ENCODE data around the gene FAF1. TPM values are rescaled to one million over a fixed set of nuclear protein-coding genes. Genes with fewer than 3 reads are reported as not detected.

Gene FAF1
- total and polyA plus RNA-seq, 9 of the 15 experiments (the other 6 are each of a cell fraction or from before 2014, with no cell fraction given) = 48.7 to 225 (median 118) TPM

- DNase-seq (ENCODE audit: extremely low read depth in 1 of 4, low spot score in 3 of 4) (no peak), ATAC-seq (no peak), FAIRE-seq (no peak)
- Histone ChIP-seq H3K9me3 (replicated peaks; ENCODE audit: control insufficient read depth, insufficient read depth, low read depth, low read length) (peaks cover 6% of the 10 kb centered on the region), H3K27ac (ENCODE audit: extremely low read depth, low read depth, low read length) (no peak overlapping the region), H2AFZ (ENCODE audit: low read depth, low read length) (no peak overlapping the region), H3K4me1 (replicated peaks in 1 of 2; ENCODE audit: control insufficient read depth in 2 of 2, insufficient read depth in 2 of 2, low read length in 2 of 2) (peaks cover 0 to 2% of the 10 kb centered on the region in 2 experiments; a peak in 1 of 5 replicates), H3K9me1 (ENCODE audit: control insufficient read depth, insufficient read depth, low read length) (no peaks in the 10 kb centered on the region), H3K9ac (ENCODE audit: insufficient read depth in 1 of 2, low read depth in 2 of 2, low read length in 2 of 2) (no peak overlapping the region), H3K27me3 (ENCODE audit: control insufficient read depth in 2 of 2, insufficient read depth in 2 of 2, low read length in 2 of 2) (no peaks in the 10 kb centered on the region), H3K79me2 (ENCODE audit: control insufficient read depth, insufficient read depth, low read length) (peaks cover 90% of the 10 kb centered on the region), H4K20me1 (replicated peaks; ENCODE audit: control insufficient read depth, insufficient read depth, low read length) (no peaks in the 10 kb centered on the region), H3K4me2 (ENCODE audit: insufficient read depth, low read length) (no peak overlapping the region), H3K36me3 (ENCODE audit: control insufficient read depth, insufficient read depth, low read length) (peaks cover 10% of the 10 kb centered on the region; the same call in 2 of the 3 replicates), H3K4me3 (no peak overlapping the region)
- POLR2A ChIA-PET = interaction anchor here (1.0 to 1.4 kb wide), 2 partner anchors 10 to 15 kb away, joined by 3 to 7 read pairs; no protein-coding TSS in a partner anchor
- intact Hi-C loops (cut with micrococcal nuclease) (no loop called here), in situ Hi-C loops (cut with MboI) (loop anchor here (10.0 kb wide), 1 partner anchor 264 kb away; no protein-coding TSS in a partner anchor)
- peak; percentile 93 for TF ChIP-seq ZNF324 (CRISPR knock-in tag; IDR thresholded peaks at IDR 0.05)
- TF ChIP-seq SP1 (CRISPR knock-in tag; IDR thresholded peaks at IDR 0.05) = no peak
- CTCF ChIA-PET (ENCODE audit: low intra/inter-chr PET ratio) = no interaction called here
- 100% methylated on average over 1 of the region's 1 CpG for WGBS (ENCODE audit: insufficient coverage, low coverage, missing lambda C conversion rate)
- no TSS peak for BruUV-seq (replicated peaks)
Observed at GRCh38 chr1:50920409-50920808, 39.7 kb downstream of the FAF1 start.

GRCh38 chr1:50917138-50918137, 42.6 kb downstream of the FAF1 start:
- peak; percentile 73; the same call in 1 of the 2 replicates for TF ChIP-seq ZNF512 (tag; IDR thresholded peaks at IDR 0.05)
- TF ChIP-seq XRCC5 (IDR thresholded peaks at IDR 0.05; ENCODE audit: low read depth, low read length) = no peak
- TF ChIP-seq ARID2 (IDR thresholded peaks at IDR 0.05) = no peak
- 0 out of 4 replicates have a peak, but pooled peaks of 1 of the 2 experiments have one; percentile 18 for TF ChIP-seq KDM1A (IDR thresholded peaks at IDR 0.05)
- TF ChIP-seq TBL1XR1 (IDR thresholded peaks at IDR 0.05; ENCODE audit: low read length in 2 of 2) = no peak
- no peak for TF ChIP-seq ZNF696 (CRISPR knock-in tag; conservative IDR thresholded peaks at IDR 0.05)
- Histone ChIP-seq H3K9ac (ENCODE audit: insufficient read depth in 1 of 2, low read depth in 2 of 2, low read length in 2 of 2) (no peak overlapping the region), H3K27me3 (ENCODE audit: control insufficient read depth in 2 of 2, insufficient read depth in 2 of 2, low read length in 2 of 2) (no peaks in the 10 kb centered on the region), H3K4me3 (no peak overlapping the region), H2AFZ (ENCODE audit: low read depth, low read length) (no peak overlapping the region), H4K20me1 (replicated peaks; ENCODE audit: control insufficient read depth, insufficient read depth, low read length) (no peaks in the 10 kb centered on the region), H3K9me1 (ENCODE audit: control insufficient read depth, insufficient read depth, low read length) (no peaks in the 10 kb centered on the region), H3K4me2 (ENCODE audit: insufficient read depth, low read length) (no peak overlapping the region), H3K9me3 (replicated peaks; ENCODE audit: control insufficient read depth, insufficient read depth, low read depth, low read length) (peaks cover 7% of the 10 kb centered on the region), H3K79me2 (ENCODE audit: control insufficient read depth, insufficient read depth, low read length) (peaks cover 89% of the 10 kb centered on the region), H3K27ac (ENCODE audit: extremely low read depth, low read depth, low read length) (no peak overlapping the region), H3K36me3 (ENCODE audit: control insufficient read depth, insufficient read depth, low read length) (peaks cover 29% of the 10 kb centered on the region), H3K4me1 (replicated peaks in 1 of 2; ENCODE audit: control insufficient read depth in 2 of 2, insufficient read depth in 2 of 2, low read length in 2 of 2) (peaks cover 0 to 2% of the 10 kb centered on the region in 2 experiments; a peak in 1 of 5 replicates)
- 72% methylated on average over 4 of the region's 4 CpGs for WGBS (ENCODE audit: insufficient coverage, low coverage, missing lambda C conversion rate)
- ChIA-PET POLR2A (interaction anchor here (1.3 kb wide), 1 partner anchor 12 kb away, joined by 5 read pairs; no protein-coding TSS in a partner anchor), CTCF (ENCODE audit: low intra/inter-chr PET ratio) (no interaction called here)
- in situ Hi-C loops (cut with MboI) (no loop called here), intact Hi-C loops (cut with micrococcal nuclease) (no loop called here)
- DNase-seq (ENCODE audit: extremely low read depth in 1 of 4, low spot score in 3 of 4) = no peak
- FAIRE-seq = no peak
- no peak for ATAC-seq
- no TSS peak for BruUV-seq (replicated peaks)

All from K562 (cell line).